Lung microvascular endothelial cell (primary cell): Measurements from ENCODE around the gene KLHDC8A. TPM values are rescaled to one million over a fixed set of nuclear protein-coding genes. Genes with fewer than 3 reads are reported as not detected.

Source experiments
- DNase-seq, 2 donors: peaks; one replicate each; pipeline versions ENCODE4 v3.0.0 to v3.0.0-alpha.2; 2010; ENCODE audit warnings: low read depth in 2 of 2
- total RNA-seq: library from RNA; depleted of rRNA; stranded (reverse); fragments of >200 nt; gene quantifications from 2 replicates; pipeline ENCODE4 v1.2.1, GENCODE V29; 2014

KLHDC8A gene
- total RNA-seq, 1 donor from 2014 or later: not detected

- DNase-seq: peak; percentile 65 to 86
Observed at GRCh38 chr1:205319081-205320018, 37.4 kb downstream of the KLHDC8A start.

DNA sequence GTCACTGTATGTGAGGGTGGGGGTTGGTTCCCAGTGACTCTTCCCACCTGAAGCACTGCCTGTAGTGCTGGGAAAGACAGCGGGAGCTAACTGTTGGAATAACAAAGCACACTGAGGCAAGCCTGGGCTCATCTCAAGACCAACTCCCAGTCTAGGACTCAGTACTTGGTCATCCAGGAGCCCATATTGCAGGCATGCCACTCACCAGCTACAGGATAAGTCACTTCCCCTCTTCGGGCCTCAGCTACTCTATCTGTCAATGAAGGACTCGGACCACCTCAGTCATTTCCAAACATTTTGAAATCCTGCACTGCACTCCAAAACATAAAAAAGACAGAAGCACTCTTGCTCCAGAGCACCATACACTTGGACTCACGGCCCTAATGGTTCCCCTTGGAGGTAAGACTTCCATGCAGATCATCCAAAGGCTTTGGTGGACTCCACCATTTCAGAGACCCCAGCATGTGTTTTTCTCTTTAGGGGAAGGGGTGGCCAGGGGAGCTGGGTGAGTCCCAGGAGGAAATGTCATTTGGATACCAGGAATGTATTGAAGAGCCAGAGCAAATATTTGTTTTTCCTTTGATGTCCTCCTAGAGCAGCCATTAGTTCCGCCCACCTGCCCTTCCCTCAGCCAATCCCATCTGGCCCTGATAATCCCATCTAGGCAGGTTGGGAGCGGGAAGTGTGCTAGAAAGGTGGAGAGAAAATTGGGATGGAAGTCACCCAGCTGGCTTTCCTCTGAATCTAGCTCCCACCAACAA lies 38.3 kb downstream of the KLHDC8A start:
- DNase-seq: peak in 1 of 2 donors; percentile 55

- peak; percentile 38 to 62 for DNase-seq
Observed at GRCh38 chr1:205317311-205317917, 39.3 kb downstream of the KLHDC8A start.

DNA sequence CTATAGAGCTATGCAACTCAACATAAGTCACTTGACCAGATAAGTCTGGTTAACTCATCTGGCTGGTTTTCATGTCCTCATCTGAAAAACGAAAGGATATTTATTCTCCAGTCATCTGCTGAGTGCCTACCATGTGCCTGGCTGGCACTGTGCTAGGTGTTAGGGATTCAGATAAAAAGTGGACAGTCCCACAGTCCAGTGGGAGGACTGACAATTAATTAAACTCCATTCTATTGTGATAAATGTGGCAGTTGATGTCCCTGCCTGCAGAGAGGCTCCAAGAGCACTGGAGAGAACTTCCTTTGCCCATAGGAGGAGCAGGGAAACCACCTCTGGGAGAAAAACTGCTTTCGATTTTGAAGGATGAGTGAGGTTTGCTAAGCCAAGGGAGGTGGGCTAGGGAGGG lies 40.6 kb downstream of the KLHDC8A start:
- no peak for DNase-seq

GRCh38 chr1:205315008-205315618 lies 41.6 kb downstream of the KLHDC8A start:
- DNase-seq: no peak

DNA sequence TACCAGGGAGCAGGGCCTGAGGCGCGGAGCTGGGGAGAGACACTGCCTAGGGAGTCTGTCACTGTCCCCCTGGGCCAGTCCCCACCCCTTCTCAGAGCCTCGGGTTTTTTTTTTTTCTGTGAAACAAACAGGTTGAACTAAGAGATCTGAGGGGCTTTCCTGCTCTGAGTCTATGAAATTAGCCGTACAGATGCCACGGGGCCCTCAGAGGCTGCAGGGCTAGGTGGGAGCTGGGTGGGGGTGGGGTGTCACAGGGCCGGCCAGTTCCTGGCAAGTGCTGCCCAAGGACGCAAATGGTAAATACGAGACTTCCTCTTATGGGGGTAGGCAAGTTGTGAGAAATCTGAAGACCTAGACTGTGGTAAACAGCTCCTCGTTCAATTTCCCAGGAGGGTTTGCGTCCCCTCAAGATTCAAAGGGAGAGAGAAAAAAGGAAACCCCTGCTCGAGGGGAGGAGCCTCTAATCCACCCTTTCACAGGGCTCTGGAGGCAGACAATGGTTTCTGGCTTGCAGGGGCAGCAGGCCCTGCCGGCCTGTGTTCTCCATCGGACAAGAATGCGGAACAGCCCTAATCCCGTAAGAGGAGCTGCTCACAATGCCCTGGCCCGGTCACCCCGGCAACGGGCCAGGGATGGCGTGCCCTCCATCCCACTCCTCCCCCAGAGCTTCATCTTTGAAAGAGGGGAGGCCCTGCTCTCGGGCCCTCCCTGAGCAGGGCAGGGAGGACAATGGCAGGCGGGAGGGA lies 43.0 kb downstream of the KLHDC8A start:
- peak in 1 of 2 donors; percentile 66 for DNase-seq

- no peak for DNase-seq
Observed at GRCh38 chr1:205312866-205313562, 43.7 kb downstream of the KLHDC8A start.

GRCh38 chr1:205310976-205311704 lies 45.6 kb downstream of the KLHDC8A start:
- no peak for DNase-seq

GRCh38 chr1:205309741-205310140 lies 47.0 kb downstream of the KLHDC8A start:
- no peak for DNase-seq

DNA sequence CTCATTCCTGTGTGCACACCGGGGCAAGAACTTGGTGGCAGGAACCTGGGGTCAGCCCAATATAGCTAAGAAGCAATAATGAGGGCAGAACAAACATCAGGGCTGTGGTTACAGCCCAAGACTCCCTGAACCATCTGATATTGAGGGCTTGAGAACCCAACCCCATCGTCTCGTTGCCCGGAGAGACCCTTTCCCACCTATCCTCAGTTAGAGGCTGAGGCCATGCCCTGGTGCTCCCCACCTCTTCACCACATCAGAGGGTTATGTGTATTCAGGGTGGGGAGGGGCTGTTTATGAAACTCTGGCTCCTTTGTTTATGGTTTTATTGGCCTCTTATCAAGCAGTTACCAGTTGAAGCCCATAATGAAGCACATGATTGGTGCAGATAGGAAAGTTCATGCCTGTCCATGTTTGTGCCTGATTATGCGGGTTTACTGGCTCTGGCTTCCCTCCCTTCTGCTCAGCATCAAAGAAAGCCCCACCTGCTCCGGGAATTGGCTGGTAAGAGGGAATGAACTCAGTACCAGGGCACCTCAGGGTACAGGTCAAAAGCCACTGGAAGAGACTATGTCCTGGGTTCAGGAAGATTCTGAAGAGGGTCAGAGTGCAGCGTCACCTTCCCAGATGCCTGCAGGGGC lies 49.7 kb downstream of the KLHDC8A start:
- no peak for DNase-seq

- peak in 1 of 2 donors; percentile 59 for DNase-seq
Observed at GRCh38 chr1:205304695-205305070, 52.0 kb downstream of the KLHDC8A start.

- no peak for DNase-seq
Observed at GRCh38 chr1:205304046-205304694, 52.6 kb downstream of the KLHDC8A start.

DNA sequence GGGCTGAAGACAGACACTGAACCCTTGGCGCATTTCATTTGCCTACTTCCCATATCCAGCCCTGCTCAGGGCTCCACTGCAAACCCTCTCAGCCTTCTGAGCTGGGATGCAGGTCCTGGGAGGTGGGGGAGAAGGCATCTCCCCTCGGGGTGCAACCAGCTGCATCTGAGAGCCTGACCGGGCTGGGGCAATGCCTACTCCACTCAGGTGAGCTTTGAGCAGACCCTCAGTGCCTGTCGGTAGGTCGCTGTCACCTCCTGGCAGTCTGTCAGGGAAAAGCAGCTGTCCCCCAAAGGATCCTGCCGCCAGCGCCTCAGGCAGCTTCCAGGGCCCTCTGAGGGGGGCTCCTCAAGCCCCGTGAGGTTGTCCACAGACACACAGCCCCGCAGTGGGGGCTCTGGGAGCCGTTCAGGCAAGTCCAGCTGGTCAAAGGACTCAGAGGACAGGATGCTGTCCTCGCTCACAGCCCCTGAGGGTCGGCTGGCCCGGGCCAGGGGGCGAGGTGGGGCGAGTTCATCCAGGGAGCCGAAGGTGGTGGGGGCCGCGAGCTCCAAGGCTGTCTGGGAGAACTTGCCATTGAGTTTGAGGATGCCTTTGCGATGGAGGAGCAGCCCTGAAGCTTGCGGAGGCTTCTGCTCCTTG lies 53.4 kb downstream of the KLHDC8A start:
- no peak for DNase-seq

- no peak for DNase-seq
Observed at GRCh38 chr1:205301842-205302588, 54.7 kb downstream of the KLHDC8A start.

- DNase-seq: peak; percentile 68 to 92
Observed at GRCh38 chr1:205301205-205301821, 55.4 kb downstream of the KLHDC8A start.

DNA sequence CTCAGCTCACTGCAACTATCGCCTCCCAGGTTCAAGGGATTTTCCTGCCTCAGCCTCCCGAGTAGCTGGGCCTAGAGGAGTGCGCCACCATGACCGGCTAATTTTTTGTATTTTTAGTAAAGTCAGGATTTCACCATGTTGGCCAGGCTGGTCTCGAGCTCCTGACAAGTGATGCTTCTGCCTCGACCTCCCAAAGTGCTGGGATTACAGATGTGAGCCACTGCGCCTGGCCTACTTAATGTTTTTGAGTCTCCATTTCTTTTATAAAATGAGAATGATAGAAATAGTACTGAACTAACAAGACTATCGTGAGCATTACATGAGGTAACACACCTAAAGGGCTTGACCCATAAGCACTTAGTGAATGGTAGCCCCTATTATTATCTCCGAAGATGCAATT lies 56.6 kb downstream of the KLHDC8A start:
- DNase-seq: no peak
